ENCODE measurements around the gene SPINK5.

SPINK5 gene

DNA sequence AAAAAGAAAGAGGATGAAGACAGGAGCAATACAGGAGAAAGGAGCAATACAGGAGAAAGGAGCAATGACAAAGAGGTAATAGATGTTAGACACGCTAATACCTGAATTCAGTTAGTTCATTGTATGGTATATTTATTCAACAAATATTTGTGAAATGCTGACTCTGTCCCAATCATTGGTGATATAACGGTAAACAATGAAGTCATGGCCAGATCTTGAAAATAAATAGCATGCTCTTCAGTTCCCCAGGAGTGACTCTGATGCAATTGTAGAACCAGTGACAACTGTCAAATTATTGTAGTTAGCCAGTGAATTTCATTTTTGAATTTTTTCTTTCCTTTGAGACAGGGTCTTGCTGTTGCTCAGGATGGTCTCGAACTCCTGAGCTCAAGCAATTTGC, 56.5 kb downstream of the SPINK5 start:
- Histone ChIP-seq H3K9me3 (ENCODE audit: control insufficient read depth, insufficient read depth, low read depth, low read length) (no peaks in the 10 kb centered on the region), H3K27ac (ENCODE audit: extremely low read depth, low read depth, low read length) (no peak overlapping the region), H3K4me3 (ENCODE audit: low read depth, low read length) (no peak overlapping the region), H3K4me1 (ENCODE audit: control insufficient read depth, insufficient read depth, low read length) (no peaks in the 10 kb centered on the region), H3K36me3 (ENCODE audit: control insufficient read depth in 2 of 2, insufficient read depth in 1 of 2, low read length in 2 of 2) (peaks cover 0 to 16% of the 10 kb centered on the region in 2 experiments; a peak in 1 of 3 replicates)
- ChIA-PET CTCF (interaction anchor here (0.6 to 1.2 kb wide), 10 partner anchors 13 to 613 kb away, joined by 3 to 6 read pairs (median 3); no protein-coding TSS in a partner anchor), POLR2A (no interaction called here)
- TF ChIP-seq ZNF747 (tag by site-specific recombination; IDR thresholded peaks at IDR 0.05) (no peak), SP3 (tag by site-specific recombination; IDR thresholded peaks at IDR 0.05) (no peak), ZNF37A (tag by site-specific recombination; IDR thresholded peaks at IDR 0.05) (no peak), BCL11A (tag by site-specific recombination; IDR thresholded peaks at IDR 0.05; ENCODE audit: low read depth) (no peak), FEZF1 (tag by site-specific recombination; IDR thresholded peaks at IDR 0.05) (no peak), ZNF302 (tag by site-specific recombination; IDR thresholded peaks at IDR 0.05; ENCODE audit: low read depth) (no peak), ZNF571 (tag by site-specific recombination; IDR thresholded peaks at IDR 0.05) (no peak), ZNF311 (tag by site-specific recombination; IDR thresholded peaks at IDR 0.05; ENCODE audit: borderline replicate concordance) (no peak), ZNF473 (tag by site-specific recombination; IDR thresholded peaks at IDR 0.05) (no peak)
- TF ChIP-seq, protein P1, sequence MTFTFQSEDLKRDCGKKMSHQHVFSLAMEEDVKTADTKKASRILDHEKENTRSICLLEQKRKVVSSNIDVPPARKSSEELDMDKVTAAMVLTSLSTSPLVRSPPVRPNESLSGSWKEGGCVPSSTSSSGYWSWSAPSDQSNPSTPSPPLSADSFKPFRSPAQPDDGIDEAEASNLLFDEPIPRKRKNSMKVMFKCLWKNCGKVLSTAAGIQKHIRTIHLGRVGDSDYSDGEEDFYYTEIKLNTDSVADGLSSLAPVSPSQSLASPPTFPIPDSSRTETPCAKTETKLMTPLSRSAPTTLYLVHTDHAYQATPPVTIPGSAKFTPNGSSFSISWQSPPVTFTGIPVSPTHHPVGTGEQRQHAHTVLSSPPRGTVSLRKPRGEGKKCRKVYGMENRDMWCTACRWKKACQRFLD (tag by site-specific recombination; IDR thresholded peaks at IDR 0.05), result no peak

DNA sequence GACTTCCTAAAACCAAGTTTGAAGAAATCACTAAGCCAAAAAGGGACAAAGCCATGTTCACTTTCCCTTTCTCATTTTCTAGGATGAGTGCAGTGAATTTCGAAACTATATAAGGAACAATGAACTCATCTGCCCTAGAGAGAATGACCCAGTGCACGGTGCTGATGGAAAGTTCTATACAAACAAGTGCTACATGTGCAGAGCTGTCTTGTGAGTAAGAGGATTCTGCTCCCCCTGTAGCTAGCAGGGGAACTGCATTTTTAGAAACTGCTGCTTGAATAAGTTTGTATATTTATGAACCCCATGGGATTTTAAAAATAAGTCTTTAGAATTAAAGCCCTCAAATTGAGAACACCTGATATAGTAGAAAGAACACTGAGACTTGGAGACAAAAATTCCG, 61.9 kb downstream of the SPINK5 start:
- no peaks in the 10 kb centered on the region for H3K9me3 ChIP-seq (ENCODE audit: control insufficient read depth, insufficient read depth, low read depth, low read length)
- H3K27ac ChIP-seq (ENCODE audit: extremely low read depth, low read depth, low read length), result no peak overlapping the region
- ChIA-PET CTCF (interaction anchor here (0.6 to 1.3 kb wide), 3 partner anchors 176 to 268 kb away, joined by 3 to 4 read pairs (median 4); no protein-coding TSS in a partner anchor), POLR2A (no interaction called here)
- H3K4me3 ChIP-seq (ENCODE audit: low read depth, low read length), result no peak overlapping the region
- no peaks in the 10 kb centered on the region for H3K4me1 ChIP-seq (ENCODE audit: control insufficient read depth, insufficient read depth, low read length)
- no peaks in the 10 kb centered on the region for H3K36me3 ChIP-seq (ENCODE audit: control insufficient read depth in 2 of 2, insufficient read depth in 1 of 2, low read length in 2 of 2)
- TF ChIP-seq ZNF394 (tag by site-specific recombination; IDR thresholded peaks at IDR 0.05; ENCODE audit: borderline replicate concordance), result no peak
- no peak for TF ChIP-seq ZNF488 (tag by site-specific recombination; IDR thresholded peaks at IDR 0.05)
- no peak for TF ChIP-seq CTCF (tag by site-specific recombination; IDR thresholded peaks at IDR 0.05)
- no peak for TF ChIP-seq ZBTB17 (tag by site-specific recombination; IDR thresholded peaks at IDR 0.05)
- no peak for TF ChIP-seq ZNF521 (tag by site-specific recombination; IDR thresholded peaks at IDR 0.05)
- TF ChIP-seq, protein P2, sequence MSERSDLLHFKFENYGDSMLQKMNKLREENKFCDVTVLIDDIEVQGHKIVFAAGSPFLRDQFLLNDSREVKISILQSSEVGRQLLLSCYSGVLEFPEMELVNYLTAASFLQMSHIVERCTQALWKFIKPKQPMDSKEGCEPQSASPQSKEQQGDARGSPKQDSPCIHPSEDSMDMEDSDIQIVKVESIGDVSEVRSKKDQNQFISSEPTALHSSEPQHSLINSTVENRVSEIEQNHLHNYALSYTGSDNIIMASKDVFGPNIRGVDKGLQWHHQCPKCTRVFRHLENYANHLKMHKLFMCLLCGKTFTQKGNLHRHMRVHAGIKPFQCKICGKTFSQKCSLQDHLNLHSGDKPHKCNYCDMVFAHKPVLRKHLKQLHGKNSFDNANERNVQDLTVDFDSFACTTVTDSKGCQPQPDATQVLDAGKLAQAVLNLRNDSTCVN (tag by site-specific recombination; optimal IDR thresholded peaks at IDR 0.05), result no peak
- no peak for TF ChIP-seq KLF1 (tag by site-specific recombination; IDR thresholded peaks at IDR 0.05)
- TF ChIP-seq, protein P3, sequence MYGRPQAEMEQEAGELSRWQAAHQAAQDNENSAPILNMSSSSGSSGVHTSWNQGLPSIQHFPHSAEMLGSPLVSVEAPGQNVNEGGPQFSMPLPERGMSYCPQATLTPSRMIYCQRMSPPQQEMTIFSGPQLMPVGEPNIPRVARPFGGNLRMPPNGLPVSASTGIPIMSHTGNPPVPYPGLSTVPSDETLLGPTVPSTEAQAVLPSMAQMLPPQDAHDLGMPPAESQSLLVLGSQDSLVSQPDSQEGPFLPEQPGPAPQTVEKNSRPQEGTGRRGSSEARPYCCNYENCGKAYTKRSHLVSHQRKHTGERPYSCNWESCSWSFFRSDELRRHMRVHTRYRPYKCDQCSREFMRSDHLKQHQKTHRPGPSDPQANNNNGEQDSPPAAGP (tag by site-specific recombination; IDR thresholded peaks at IDR 0.05), result no peak
- TF ChIP-seq, protein P4, sequence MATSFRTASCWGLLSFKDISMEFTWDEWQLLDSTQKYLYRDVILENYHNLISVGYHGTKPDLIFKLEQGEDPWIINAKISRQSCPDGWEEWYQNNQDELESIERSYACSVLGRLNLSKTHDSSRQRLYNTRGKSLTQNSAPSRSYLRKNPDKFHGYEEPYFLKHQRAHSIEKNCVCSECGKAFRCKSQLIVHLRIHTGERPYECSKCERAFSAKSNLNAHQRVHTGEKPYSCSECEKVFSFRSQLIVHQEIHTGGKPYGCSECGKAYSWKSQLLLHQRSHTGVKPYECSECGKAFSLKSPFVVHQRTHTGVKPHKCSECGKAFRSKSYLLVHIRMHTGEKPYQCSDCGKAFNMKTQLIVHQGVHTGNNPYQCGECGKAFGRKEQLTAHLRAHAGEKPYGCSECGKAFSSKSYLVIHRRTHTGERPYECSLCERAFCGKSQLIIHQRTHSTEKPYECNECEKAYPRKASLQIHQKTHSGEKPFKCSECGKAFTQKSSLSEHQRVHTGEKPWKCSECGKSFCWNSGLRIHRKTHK (tag by site-specific recombination; IDR thresholded peaks at IDR 0.05), result no peak
- TF ChIP-seq TSHZ1 (tag by site-specific recombination; IDR thresholded peaks at IDR 0.05; ENCODE audit: borderline replicate concordance), result no peak
- TF ChIP-seq MYNN (tag by site-specific recombination; IDR thresholded peaks at IDR 0.05; ENCODE audit: borderline replicate concordance), result no peak
- TF ChIP-seq, protein P5, sequence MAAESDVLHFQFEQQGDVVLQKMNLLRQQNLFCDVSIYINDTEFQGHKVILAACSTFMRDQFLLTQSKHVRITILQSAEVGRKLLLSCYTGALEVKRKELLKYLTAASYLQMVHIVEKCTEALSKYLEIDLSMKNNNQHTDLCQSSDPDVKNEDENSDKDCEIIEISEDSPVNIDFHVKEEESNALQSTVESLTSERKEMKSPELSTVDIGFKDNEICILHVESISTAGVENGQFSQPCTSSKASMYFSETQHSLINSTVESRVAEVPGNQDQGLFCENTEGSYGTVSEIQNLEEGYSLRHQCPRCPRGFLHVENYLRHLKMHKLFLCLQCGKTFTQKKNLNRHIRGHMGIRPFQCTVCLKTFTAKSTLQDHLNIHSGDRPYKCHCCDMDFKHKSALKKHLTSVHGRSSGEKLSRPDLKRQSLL (tag by site-specific recombination; IDR thresholded peaks at IDR 0.05), result no peak
- no peak for TF ChIP-seq MEIS1 (CRISPR knock-in tag; IDR thresholded peaks at IDR 0.05; ENCODE audit: borderline replicate concordance)
